Upper lobe of left lung (tissue), 6 donors: ENCODE measurements around the gene NGB. TPM values are rescaled to one million over a fixed set of nuclear protein-coding genes. Genes with fewer than 3 reads are reported as not detected.
A peak's percentile ranks its signal among the peaks of the same experiment; 100 is the strongest.
"Not testable (repeated sequence)": the region's sequence is repeated elsewhere in the genome, so short reads cannot be mapped to it uniquely, and the experiment has no call there.

Experiments
- ATAC-seq, 2 donors: fragments of 200-7000 bp; cut with Tn5 transposase; one replicate each; pipeline ENCODE4 v1.9.1; 2022; ENCODE audit warnings: mild to moderate bottlenecking in 2 of 2, moderate library complexity in 2 of 2; ENCODE audit not compliant: low FRiP score in 2 of 2
- DNase-seq, 2 donors: peaks; one replicate each; pipeline ENCODE4 v3.0.0-alpha.2; 2019 to 2020
- H3K27ac ChIP-seq, 4 donors: fragments of 200-600 bp; sonication (generic); one replicate each; pipeline ENCODE4 v1.5.1; 2016 to 2019
- H3K27me3 ChIP-seq, 4 donors: fragments of 200-600 bp; sonication (generic); one replicate each; pipeline ENCODE4 v1.5.1; 2017 to 2019
- H3K36me3 ChIP-seq, 4 donors: fragments of 200-600 bp; sonication (generic); one replicate each; pipeline ENCODE4 v1.5.1; 2016 to 2019
- H3K4me1 ChIP-seq, 4 donors: fragments of 200-600 bp; sonication (generic); one replicate each; pipeline ENCODE4 v1.5.1; 2018 to 2019
- H3K4me3 ChIP-seq, 4 donors: fragments of 200-600 bp; sonication (generic); one replicate each; pipeline ENCODE4 v1.5.1; 2017 to 2019; ENCODE audit warnings: mild to moderate bottlenecking in 2 of 4, moderate library complexity in 1 of 4
- H3K9me3 ChIP-seq, 4 donors: fragments of 200-600 bp; sonication (generic); one replicate each; pipeline ENCODE4 v1.5.1; 2018 to 2019
- EP300 ChIP-seq, 4 donors: sonication (generic); formaldehyde crosslinking; IDR thresholded peaks; one replicate each; pipeline ENCODE4 v1.5.1; 2017; ENCODE audit warnings: antibody characterized with exemption in 4 of 4, control low read depth in 2 of 4
- POLR2A ChIP-seq, 4 donors: fragments of 450-650 bp; IDR thresholded peaks; one replicate each; pipeline ENCODE4 v1.5.1; 2016 to 2017; ENCODE audit warnings: antibody characterized with exemption in 4 of 4, mild to moderate bottlenecking in 2 of 4
- POLR2AphosphoS5 ChIP-seq, 2 donors: sonication (generic); formaldehyde crosslinking; IDR thresholded peaks; one replicate each; pipeline ENCODE4 v1.5.1; 2017; ENCODE audit warnings: antibody characterized with exemption in 2 of 2
- WGBS, 2 donors: methylation state at CpG; one replicate each; pipeline ENCODE4 v1.1.5; 2017 to 2018; 5-methylcytosine and 5-hydroxymethylcytosine counted together
- total RNA-seq, 6 donors: library from RNA; depleted of rRNA in 4 of 6; stranded (reverse); fragments of >200 nt in 4 of 6; gene quantifications; one replicate each; pipeline versions ENCODE4 v1.1.0 to v1.2.1, GENCODE V29; 2016 to 2021
- TF ChIP-seq, protein P1 (sequence below), 6 experiments: fragments of 450-650 bp in 4 of 6; fragments of 200-600 bp in 2 of 6; sonication (generic) in 2 of 6; IDR thresholded peaks; one replicate each; pipeline ENCODE4 v1.5.1; 2016 to 2019; ENCODE audit warnings: antibody characterized with exemption in 6 of 6
- donor health status: DM: no; HTN: no; CAD: no; lungs with moderate emphysema.
- donor health status: DM: no; HTN: yes; CAD: no; lungs with severe emphysema.

NGB gene, protein sequence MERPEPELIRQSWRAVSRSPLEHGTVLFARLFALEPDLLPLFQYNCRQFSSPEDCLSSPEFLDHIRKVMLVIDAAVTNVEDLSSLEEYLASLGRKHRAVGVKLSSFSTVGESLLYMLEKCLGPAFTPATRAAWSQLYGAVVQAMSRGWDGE
- under 1 TPM in 1 of 6 donors, not detected in 5; 0.30 TPM for total RNA-seq

DNA sequence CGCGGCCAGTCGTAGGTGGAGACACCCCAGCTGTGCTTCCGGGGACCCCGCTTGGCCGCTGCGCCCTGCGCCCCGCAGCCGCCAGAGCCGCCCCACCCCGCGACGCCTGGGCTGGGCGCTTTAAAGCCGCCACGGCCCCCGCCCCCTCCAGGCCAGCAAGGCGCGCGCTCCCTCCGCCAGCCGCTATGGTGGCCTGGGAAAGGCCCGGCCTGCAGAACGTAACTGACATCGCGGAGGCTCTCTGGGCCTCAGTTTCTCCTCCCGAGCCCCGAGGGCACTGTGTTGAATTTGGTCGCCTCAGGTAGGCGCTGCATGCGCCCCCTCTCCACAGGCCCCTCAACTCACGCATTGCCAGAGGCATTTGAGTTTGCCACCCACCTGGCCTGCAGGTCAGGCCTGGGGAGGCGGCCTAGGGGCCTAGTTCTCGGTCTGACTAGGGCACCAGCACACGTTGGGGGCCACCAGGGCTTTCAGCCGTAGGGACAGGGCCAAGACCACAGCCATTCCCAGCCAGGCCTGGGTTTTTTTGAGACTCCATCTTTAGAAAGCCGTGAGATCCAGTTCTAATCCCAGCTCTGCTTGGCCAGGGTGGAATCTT is at the start of gene NGB:
NGB (minus strand) TSS at position 94 of the 598 bp plus-strand sequence. CDS start 269 bp downstream, outside the sequence.
- DNase-seq (peak in 1 of 2 donors; percentile 70), ATAC-seq (no peak)
- WGBS, 2 donors, result 47 to 51% methylated on average over 5 to 8 of the region's 38 CpGs
- peaks cover 0 to 1% (median 0%) of the 10 kb centered on the region in 4 donors for H3K36me3 ChIP-seq
- H3K27ac ChIP-seq, result no peak within 1 kb of the TSS
- peaks cover 0 to 11% (median 0%) of the 10 kb centered on the region in 4 donors for H3K4me1 ChIP-seq
- H3K27me3 ChIP-seq, result peaks cover 0 to 14% (median 9%) of the 10 kb centered on the region in 4 donors
- no peak within 1 kb of the TSS for H3K4me3 ChIP-seq
- TF ChIP-seq, protein P1, sequence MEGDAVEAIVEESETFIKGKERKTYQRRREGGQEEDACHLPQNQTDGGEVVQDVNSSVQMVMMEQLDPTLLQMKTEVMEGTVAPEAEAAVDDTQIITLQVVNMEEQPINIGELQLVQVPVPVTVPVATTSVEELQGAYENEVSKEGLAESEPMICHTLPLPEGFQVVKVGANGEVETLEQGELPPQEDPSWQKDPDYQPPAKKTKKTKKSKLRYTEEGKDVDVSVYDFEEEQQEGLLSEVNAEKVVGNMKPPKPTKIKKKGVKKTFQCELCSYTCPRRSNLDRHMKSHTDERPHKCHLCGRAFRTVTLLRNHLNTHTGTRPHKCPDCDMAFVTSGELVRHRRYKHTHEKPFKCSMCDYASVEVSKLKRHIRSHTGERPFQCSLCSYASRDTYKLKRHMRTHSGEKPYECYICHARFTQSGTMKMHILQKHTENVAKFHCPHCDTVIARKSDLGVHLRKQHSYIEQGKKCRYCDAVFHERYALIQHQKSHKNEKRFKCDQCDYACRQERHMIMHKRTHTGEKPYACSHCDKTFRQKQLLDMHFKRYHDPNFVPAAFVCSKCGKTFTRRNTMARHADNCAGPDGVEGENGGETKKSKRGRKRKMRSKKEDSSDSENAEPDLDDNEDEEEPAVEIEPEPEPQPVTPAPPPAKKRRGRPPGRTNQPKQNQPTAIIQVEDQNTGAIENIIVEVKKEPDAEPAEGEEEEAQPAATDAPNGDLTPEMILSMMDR (IDR thresholded peaks at IDR 0.05), result no peak
- TF ChIP-seq POLR2AphosphoS5 (IDR thresholded peaks at IDR 0.05), result no peak
- no peak for TF ChIP-seq POLR2A (IDR thresholded peaks at IDR 0.05)
- peaks cover 0 to 14% (median 8%) of the 10 kb centered on the region in 4 donors for H3K9me3 ChIP-seq

DNA sequence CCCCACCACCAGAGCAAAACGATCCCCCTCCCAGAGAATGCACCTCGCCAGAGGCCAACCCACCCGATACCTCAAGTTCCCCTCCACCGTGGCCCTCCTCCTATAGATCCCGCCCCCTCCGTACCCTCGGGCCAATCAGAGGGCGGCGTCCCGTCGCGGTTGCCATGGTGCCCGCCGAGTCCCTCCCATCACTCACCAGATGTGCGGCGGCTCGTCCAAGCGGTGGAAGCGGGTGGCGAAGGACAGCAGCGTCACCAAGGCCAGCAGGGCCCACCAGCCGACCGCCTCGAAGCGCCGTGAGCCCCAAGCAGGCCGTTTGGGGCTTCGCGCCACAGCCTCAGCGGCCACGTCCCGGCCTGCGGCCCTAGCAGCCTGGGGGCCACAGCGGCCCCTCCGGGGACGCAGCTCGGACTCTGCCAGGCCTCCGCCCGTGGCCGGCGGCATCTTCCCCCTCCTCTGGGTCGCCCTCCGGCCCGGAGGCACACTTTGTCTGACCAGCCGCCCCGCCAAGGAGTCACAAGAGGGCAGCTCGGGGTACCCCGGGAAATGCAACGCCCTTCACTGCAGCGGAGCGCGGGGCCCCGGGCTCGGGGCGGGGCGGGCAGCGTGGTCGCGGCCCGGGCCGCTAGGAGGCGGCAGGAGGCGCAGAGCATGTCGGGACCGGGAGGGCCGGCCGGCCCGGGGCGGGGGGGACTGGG is 49.4 kb upstream of the NGB start, which contains the start of gene POMT2:
POMT2 (minus strand) TSS at position 646 of the 698 bp plus-strand sequence; CDS start at position 444, 202 bp downstream.
- H3K27ac ChIP-seq, result peak within 1 kb of the TSS; percentile 92 to 98 (median 96)
- TF ChIP-seq EP300 (IDR thresholded peaks at IDR 0.05) (no peak), POLR2AphosphoS5 (IDR thresholded peaks at IDR 0.05) (peak in 1 of 2 donors; percentile 76), POLR2A (IDR thresholded peaks at IDR 0.05) (peak in 2 of 4 donors; percentile 74 to 77)
- TF ChIP-seq, protein P1 (IDR thresholded peaks at IDR 0.05), result peak; percentile 48 to 83 (median 70)
- no peaks in the 10 kb centered on the region for H3K9me3 ChIP-seq
- DNase-seq (peak; percentile 97 to 99), ATAC-seq (peak; percentile 88 to 92)
- peak within 1 kb of the TSS; percentile 97 to 100 (median 100) for H3K4me3 ChIP-seq
- no peaks in the 10 kb centered on the region for H3K36me3 ChIP-seq
- H3K27me3 ChIP-seq, result no peaks in the 10 kb centered on the region
- 0 to 1% methylated on average over 5 to 44 of the region's 69 CpGs for WGBS, 2 donors
- H3K4me1 ChIP-seq, result peaks cover 15 to 29% (median 16%) of the 10 kb centered on the region in 4 donors

DNA sequence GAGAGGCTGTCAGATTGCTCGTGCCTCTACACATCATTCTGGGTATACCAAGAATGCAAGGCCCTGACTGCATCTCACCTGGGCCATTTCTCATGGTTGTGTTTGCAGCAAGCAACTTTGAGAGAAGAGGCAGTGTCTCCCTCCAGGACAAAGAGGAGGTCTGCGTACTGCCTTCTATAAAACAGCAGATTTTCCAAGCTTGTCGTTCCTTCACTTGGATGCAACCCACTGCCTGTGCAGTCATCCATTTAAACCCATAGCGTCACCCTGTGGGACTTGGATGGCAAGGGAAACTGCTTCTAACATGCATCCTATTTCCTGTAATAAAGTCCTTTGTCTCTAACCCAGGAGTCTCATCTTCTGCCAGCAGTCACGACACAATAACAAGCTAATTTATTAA is 48.4 kb upstream of the NGB start:
- H3K27me3 ChIP-seq, result no peaks in the 10 kb centered on the region
- WGBS, 2 donors, result 62 to 80% methylated on average over 5 of the region's 5 CpGs
- peak overlapping the region in 1 of 4 donors; percentile 96 for H3K27ac ChIP-seq
- peaks cover 15 to 31% (median 23%) of the 10 kb centered on the region in 4 donors for H3K4me1 ChIP-seq
- TF ChIP-seq EP300 (IDR thresholded peaks at IDR 0.05) (no peak), POLR2A (IDR thresholded peaks at IDR 0.05) (no peak), POLR2AphosphoS5 (IDR thresholded peaks at IDR 0.05) (no peak)
- TF ChIP-seq, protein P1 (IDR thresholded peaks at IDR 0.05), result no peak
- ATAC-seq (no peak), DNase-seq (no peak)
- no peaks in the 10 kb centered on the region for H3K36me3 ChIP-seq
- H3K4me3 ChIP-seq, result no peak overlapping the region
- H3K9me3 ChIP-seq, result no peaks in the 10 kb centered on the region

DNA sequence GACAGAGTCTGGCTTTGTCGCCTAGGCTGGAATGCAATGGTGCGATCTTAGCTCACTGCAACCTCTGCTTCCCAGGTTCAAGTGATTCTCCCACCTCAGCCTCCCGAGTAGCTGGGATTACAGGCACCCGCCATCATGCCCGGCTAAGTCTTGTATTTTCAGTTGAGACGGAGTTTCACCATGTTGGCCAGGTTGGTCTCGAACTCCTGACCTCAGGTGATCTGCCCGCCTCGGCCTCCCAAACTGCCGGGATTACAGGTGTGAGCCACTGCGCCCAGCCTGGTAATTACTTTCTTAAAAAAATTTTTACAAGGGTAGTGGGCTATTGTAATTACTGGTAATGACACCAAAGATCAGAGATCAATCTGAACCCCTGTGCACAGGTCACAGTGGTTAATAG is 47.8 kb upstream of the NGB start:
- H3K27ac ChIP-seq, H3K9me3 ChIP-seq, ATAC-seq, H3K36me3 ChIP-seq, H3K27me3 ChIP-seq, DNase-seq, H3K4me3 ChIP-seq: not testable (repeated sequence)
- 94 to 98% methylated on average over 8 to 11 of the region's 11 CpGs for WGBS, 2 donors
- peaks cover 15 to 31% (median 26%) of the 10 kb centered on the region in 4 donors for H3K4me1 ChIP-seq

DNA sequence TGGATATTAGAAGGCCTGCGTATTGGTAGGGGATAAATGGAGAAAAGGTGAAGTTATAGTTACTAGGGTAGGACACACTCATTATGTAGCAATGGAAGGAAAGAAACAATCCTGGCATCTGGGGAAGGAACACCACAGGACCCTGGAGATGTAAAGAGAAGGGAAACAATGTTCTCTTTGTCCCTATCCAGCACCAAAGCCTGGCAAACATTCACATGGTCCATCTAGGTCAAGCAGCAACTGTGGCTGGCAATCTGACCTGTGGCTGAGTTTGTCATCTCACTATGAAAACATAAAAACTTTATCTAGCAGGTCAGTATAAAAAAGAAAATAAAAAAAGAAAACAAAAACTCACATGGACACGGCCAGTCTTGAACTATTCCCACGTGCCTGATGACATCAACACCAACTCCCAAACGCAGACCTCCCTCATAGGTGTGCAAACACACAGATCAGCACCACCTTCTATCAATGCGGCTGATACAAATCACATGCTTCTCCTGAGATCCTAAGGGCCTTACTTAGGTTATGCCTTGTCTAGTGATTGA is 47.1 kb upstream of the NGB start:
- H3K27ac ChIP-seq, result no peak overlapping the region
- DNase-seq (no peak), ATAC-seq (no peak)
- peaks cover 15 to 31% (median 27%) of the 10 kb centered on the region in 4 donors for H3K4me1 ChIP-seq
- H3K36me3 ChIP-seq, result no peaks in the 10 kb centered on the region
- TF ChIP-seq POLR2AphosphoS5 (IDR thresholded peaks at IDR 0.05) (no peak), EP300 (IDR thresholded peaks at IDR 0.05) (no peak), POLR2A (IDR thresholded peaks at IDR 0.05) (no peak)
- TF ChIP-seq, protein P1 (IDR thresholded peaks at IDR 0.05), result no peak
- H3K27me3 ChIP-seq, result no peaks in the 10 kb centered on the region
- H3K9me3 ChIP-seq, result no peaks in the 10 kb centered on the region
- WGBS, 2 donors, result 82 to 87% methylated on average over 5 of the region's 5 CpGs
- H3K4me3 ChIP-seq, result no peak overlapping the region
